Adrenal gland (tissue), 12 donors: ENCODE measurements around the gene MEIOSIN. TPM values are rescaled to one million over a fixed set of nuclear protein-coding genes. Genes with fewer than 3 reads are reported as not detected.

Source experiments
- DNase-seq, 7 donors: peaks; one replicate each; pipeline ENCODE4 v3.0.0-alpha.2; 2019 to 2020
- H3K27ac ChIP-seq, 5 donors: fragments of 200-600 bp; sonication (generic) in 4 of 5; 1 replicate in 3 of 5; 2 replicates in 2 of 5; pipeline versions ENCODE4 v1.5.1 to v1.8.0; 2016 to 2020; ENCODE audit warnings: mild to moderate bottlenecking in 1 of 5
- H3K27me3 ChIP-seq: fragments of 200-600 bp; 2 replicates; pipeline ENCODE4 v1.8.0; 2021
- H3K36me3 ChIP-seq, 2 donors: fragments of 200-600 bp; replicated peaks in 1 of 2; 1 replicate in 1 of 2; 2 replicates in 1 of 2; pipeline versions ENCODE4 v1.5.1 to v1.8.0; 2018 to 2022
- H3K4me1 ChIP-seq, 2 donors: fragments of 200-600 bp; replicated peaks in 1 of 2; 1 replicate in 1 of 2; 2 replicates in 1 of 2; pipeline versions ENCODE4 v1.5.1 to v1.8.0; 2018 to 2021
- H3K4me3 ChIP-seq, 4 donors: fragments of 200-600 bp; sonication (generic) in 3 of 4; one replicate each; pipeline ENCODE4 v1.5.1; 2016 to 2018
- H3K9me3 ChIP-seq, 3 donors: fragments of 200-600 bp; sonication (generic) in 1 of 3; replicated peaks in 1 of 3; 1 replicate in 2 of 3; 2 replicates in 1 of 3; pipeline versions ENCODE4 v1.5.1 to v1.8.0; 2016 to 2021
- CTCF ChIP-seq, 6 experiments: fragments of 450-650 bp in 4 of 6; fragments of 200-600 bp in 2 of 6; sonication (generic) in 1 of 6; IDR thresholded peaks; 1 replicate in 5 of 6; 2 replicates in 1 of 6; pipeline versions ENCODE4 v1.5.1 to v1.8.0; 2016 to 2021; ENCODE audit warnings: antibody characterized with exemption in 6 of 6, mild to moderate bottlenecking in 2 of 6, moderate library complexity in 1 of 6
- POLR2A ChIP-seq, 2 donors: fragments of 450-650 bp; IDR thresholded peaks; one replicate each; pipeline ENCODE4 v1.6.1; 2017; ENCODE audit warnings: antibody characterized with exemption in 2 of 2, mild to moderate bottlenecking in 2 of 2, moderate library complexity in 1 of 2
- WGBS, 4 donors: extraction: QIAGEN DNeasy Blood & Tissue Kit in 2 of 4; methylation state at CpG; one replicate each; pipeline versions ENCODE4 v1.1.5 to v1.1.7; 2013 to 2017; 5-methylcytosine and 5-hydroxymethylcytosine counted together
- intact Hi-C, 2 donors: fragments of 100-400 bp; cut with DNase I; formaldehyde crosslinking; loops; one replicate each; pipeline versions ENCODE4 v1.14.1 to v1.15.0; 2022 to 2023
- polyA plus RNA-seq, 3 donors: library from polyadenylated mRNA; stranded (reverse); fragments of 200-250 nt in 2 of 3; fragments of 350-450 nt in 1 of 3; fragmentation: Illumina TruSeq in 1 of 3; extraction: RNeasy Lipid Tissue Mini Kit (QIAGEN cat#74804) in 1 of 3; gene quantifications; one replicate each; pipeline ENCODE4 v1.2.3, GENCODE V29; 2013 to 2014
- total RNA-seq, 9 donors: library from RNA; depleted of rRNA in 4 of 9; stranded (reverse); fragments of >200 nt in 4 of 9; fragments of 120-200 nt in 1 of 9; fragmentation: NEBNext Ultra II Directional in 1 of 9; extraction: Animal tissue kit (Norgen Biotek cat#: 25700) in 1 of 9; gene quantifications; one replicate each; pipeline versions ENCODE4 v1.1.0 to v1.2.4, GENCODE V29; 2013 to 2023
- donor health status: healthy with polysubstance abuse.
- donor health status: Bipolar disorder and iron deficiency.
- donor health status: DM: yes; HTN: yes; CAD: no.
- donor health status: DM: no; HTN: no; CAD: no.
- donor health status: DM: no; HTN: no; CAD: no.
- donor health status: DM: yes; HTN: yes; CAD: no.

Gene MEIOSIN
- total and polyA plus RNA-seq, 12 donors = 0.03 to 0.06 (median 0.05) TPM; not detected in 9

DNA sequence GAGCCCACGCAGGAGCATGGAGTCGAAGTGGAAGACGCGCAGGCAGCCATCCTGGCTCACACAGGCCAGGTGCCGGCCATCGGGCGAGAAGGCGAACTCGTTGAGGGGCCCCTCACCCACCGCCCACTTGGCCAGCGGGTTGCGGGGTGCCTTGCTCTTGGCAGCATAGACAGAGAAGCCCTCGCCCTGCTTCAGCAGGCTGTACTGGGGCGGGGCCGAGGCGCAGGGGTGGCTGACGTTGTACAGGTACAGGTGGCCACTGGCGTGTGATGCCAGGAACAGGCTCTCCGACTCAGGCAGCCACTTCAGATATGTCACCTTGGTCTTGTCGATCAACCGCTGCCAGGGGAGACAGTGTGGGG is 53.3 kb downstream of the MEIOSIN start:
- Histone ChIP-seq H3K36me3 (peaks cover 0 to 55% of the 10 kb centered on the region in 2 donors), H3K4me3 (no peak overlapping the region), H3K9me3 (no peaks in the 10 kb centered on the region), H3K27ac (no peak overlapping the region), H3K4me1 (peaks cover 18 to 26% of the 10 kb centered on the region in 2 donors), H3K27me3 (no peaks in the 10 kb centered on the region)
- 91 to 94% (median 92%) methylated on average over 14 to 21 of the region's 21 CpGs for WGBS, 4 donors
- DNase-seq = no peak
- intact Hi-C loops = no loop called here
- TF ChIP-seq POLR2A (IDR thresholded peaks at IDR 0.05) (no peak), CTCF (IDR thresholded peaks at IDR 0.05) (no peak)

DNA sequence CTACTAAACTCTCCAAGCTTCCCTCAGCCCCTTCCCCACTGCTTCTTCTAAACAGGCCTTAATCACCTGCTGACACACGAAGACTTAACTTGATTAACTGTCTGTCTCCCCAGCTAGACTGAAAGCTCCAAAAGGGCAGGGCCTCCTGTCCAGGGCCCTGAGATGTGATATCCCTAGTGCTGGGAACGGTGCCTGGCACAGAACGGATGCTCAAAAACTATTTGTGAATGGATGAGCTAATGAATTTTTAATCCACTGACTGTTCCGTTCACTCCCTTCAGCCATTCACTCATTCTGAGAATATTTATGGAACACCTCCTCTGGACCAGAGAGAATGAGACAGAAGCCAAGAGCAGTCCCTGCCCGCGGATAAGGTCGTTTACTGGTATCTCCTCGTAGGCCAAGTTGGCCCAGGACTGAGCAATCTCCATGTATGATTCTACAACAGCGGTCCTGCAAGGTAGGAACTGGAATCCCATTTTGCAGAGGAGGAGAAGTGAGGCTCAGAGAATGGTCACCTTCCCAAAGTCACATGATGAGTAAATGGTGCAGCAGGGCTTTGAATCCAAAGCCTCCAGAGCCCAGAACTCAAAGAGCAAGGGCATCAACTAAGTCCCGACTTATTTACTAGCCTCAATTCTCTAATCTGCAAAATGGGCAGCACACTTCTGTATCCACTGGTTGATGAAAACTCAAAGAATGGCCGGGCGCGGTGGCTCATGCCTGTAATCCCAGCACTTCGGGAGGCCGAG is 56.0 kb downstream of the MEIOSIN start:
- H3K4me3 ChIP-seq = no peak overlapping the region
- no peak for DNase-seq
- no peaks in the 10 kb centered on the region for H3K9me3 ChIP-seq
- no peaks in the 10 kb centered on the region for H3K27me3 ChIP-seq
- TF ChIP-seq CTCF (IDR thresholded peaks at IDR 0.05) (no peak), POLR2A (IDR thresholded peaks at IDR 0.05) (no peak)
- no peak overlapping the region for H3K27ac ChIP-seq
- intact Hi-C loops = no loop called here
- peaks cover 8 to 19% of the 10 kb centered on the region in 2 donors for H3K4me1 ChIP-seq
- H3K36me3 ChIP-seq = peaks cover 0 to 55% of the 10 kb centered on the region in 2 donors
- WGBS, 4 donors = 89 to 94% (median 92%) methylated on average over 15 of the region's 15 CpGs

GRCh38 chr19:45790942-45791341 is 57.7 kb downstream of the MEIOSIN start:
- WGBS, 4 donors = 61 to 91% (median 74%) methylated on average over 8 of the region's 8 CpGs
- Histone ChIP-seq H3K27ac (no peak overlapping the region), H3K36me3 (peaks cover 0 to 48% of the 10 kb centered on the region in 2 donors), H3K4me3 (no peak overlapping the region), H3K9me3 (no peaks in the 10 kb centered on the region), H3K4me1 (peaks cover 8 to 19% of the 10 kb centered on the region in 2 donors), H3K27me3 (no peaks in the 10 kb centered on the region)
- no peak for DNase-seq
- intact Hi-C loops = no loop called here
- TF ChIP-seq CTCF (IDR thresholded peaks at IDR 0.05) (no peak), POLR2A (IDR thresholded peaks at IDR 0.05) (no peak)

- Histone ChIP-seq H3K9me3 (no peaks in the 10 kb centered on the region), H3K27me3 (no peaks in the 10 kb centered on the region), H3K36me3 (peaks cover 0 to 38% of the 10 kb centered on the region in 2 donors), H3K4me3 (peak overlapping the region in 3 of 4 donors; percentile 28 to 95 (median 40)), H3K4me1 (peaks cover 8 to 19% of the 10 kb centered on the region in 2 donors), H3K27ac (peak overlapping the region in 3 of 5 donors; percentile 14 to 93 (median 38))
- intact Hi-C loops = no loop called here
- WGBS, 4 donors = 6 to 24% (median 10%) methylated on average over 10 to 31 of the region's 31 CpGs
- DNase-seq = peak in 1 of 7 donors; percentile 28
- no peak for TF ChIP-seq POLR2A (IDR thresholded peaks at IDR 0.05)
- TF ChIP-seq CTCF (IDR thresholded peaks at IDR 0.05) = no peak
Measured at GRCh38 chr19:45791744-45792469, 58.7 kb downstream of the MEIOSIN start.
